Mesothelial cell of epicardium (in vitro differentiated cells): ENCODE data around the gene SLC10A4. TPM values are rescaled to one million over a fixed set of nuclear protein-coding genes. Genes with fewer than 3 reads are reported as not detected.
A peak's percentile ranks its signal among the peaks of the same experiment; 100 is the strongest.

Experiments
- DNase-seq, 2 experiments: peaks; one replicate each; pipeline ENCODE4 v3.0.0; 2021; ENCODE audit warnings: low spot score in 2 of 2; ENCODE audit not compliant: unreplicated experiment in 2 of 2
- H3K27ac Mint-ChIP-seq: 2 replicates; pipeline ENCODE4 v1.8.0; 2021; ENCODE audit warnings: mixed read lengths
- H3K27me3 Mint-ChIP-seq: 2 replicates; pipeline ENCODE4 v1.8.0; 2021; ENCODE audit warnings: low read depth, mixed read lengths
- H3K36me3 Mint-ChIP-seq: 2 replicates; pipeline ENCODE4 v1.8.0; 2021; ENCODE audit warnings: mixed read lengths
- H3K4me1 Mint-ChIP-seq: 2 replicates; pipeline ENCODE4 v1.8.0; 2021; ENCODE audit warnings: mixed read lengths
- H3K4me3 Mint-ChIP-seq: 2 replicates; pipeline ENCODE4 v1.8.0; 2021; ENCODE audit warnings: mild to moderate bottlenecking, moderate library complexity, mixed read lengths
- H3K9me3 Mint-ChIP-seq: 2 replicates; pipeline ENCODE4 v1.8.0; 2021; ENCODE audit warnings: mixed read lengths
- CTCF ChIP-seq: fragments of 200-600 bp; sonication (generic); IDR thresholded peaks from one replicate; pipeline ENCODE4 v1.5.0; 2021; ENCODE audit warnings: antibody characterized with exemption; ENCODE audit not compliant: unreplicated experiment
- total RNA-seq: library from RNA; stranded (reverse); gene quantifications from 3 replicates; pipeline ENCODE4 v1.2.1, GENCODE V29; 2021

Gene SLC10A4
- total RNA-seq, 1 donor from 2014 or later: 11.2 TPM

GRCh38 chr4:48498895-48499294 lies 15.8 kb downstream of the SLC10A4 start:
- TF ChIP-seq CTCF: no peak
- no peaks in the 10 kb centered on the region for H3K27me3 Mint-ChIP-seq
- H3K4me1 Mint-ChIP-seq: peaks cover 32% of the 10 kb centered on the region
- no peaks in the 10 kb centered on the region for H3K9me3 Mint-ChIP-seq
- H3K4me3 Mint-ChIP-seq: no peak overlapping the region
- peaks cover 16% of the 10 kb centered on the region for H3K36me3 Mint-ChIP-seq
- DNase-seq: no peak
- H3K27ac Mint-ChIP-seq: peak overlapping the region; percentile 73

- Mint-ChIP-seq H3K27ac (peak overlapping the region; percentile 73), H3K36me3 (peaks cover 11% of the 10 kb centered on the region)
- no peak for TF ChIP-seq CTCF
These were observed 16.5 kb downstream of the SLC10A4 start for GRCh38 chr4:48499551-48500066.

GRCh38 chr4:48503233-48504025 lies 20.3 kb downstream of the SLC10A4 start:
- H3K36me3 Mint-ChIP-seq: peaks cover 9% of the 10 kb centered on the region
- no peak for TF ChIP-seq CTCF
- H3K27me3 Mint-ChIP-seq: no peaks in the 10 kb centered on the region
- H3K4me3 Mint-ChIP-seq: no peak overlapping the region
- no peaks in the 10 kb centered on the region for H3K9me3 Mint-ChIP-seq
- H3K4me1 Mint-ChIP-seq: peaks cover 60% of the 10 kb centered on the region
- H3K27ac Mint-ChIP-seq: peak overlapping the region; percentile 80
- no peak for DNase-seq

More at GRCh38 chr4:48499551-48500066, 16.5 kb downstream of the SLC10A4 start:
- Mint-ChIP-seq H3K9me3 (no peaks in the 10 kb centered on the region), H3K4me3 (no peak overlapping the region), H3K27me3 (no peaks in the 10 kb centered on the region), H3K4me1 (peaks cover 38% of the 10 kb centered on the region)
- DNase-seq: no peak

GRCh38 chr4:48504026-48504330 lies 20.8 kb downstream of the SLC10A4 start:
- TF ChIP-seq CTCF: no peak
- Mint-ChIP-seq H3K36me3 (peaks cover 12% of the 10 kb centered on the region), H3K4me3 (no peak overlapping the region), H3K27me3 (no peaks in the 10 kb centered on the region), H3K4me1 (peaks cover 61% of the 10 kb centered on the region), H3K27ac (peak overlapping the region; percentile 80), H3K9me3 (no peaks in the 10 kb centered on the region)
- no peak for DNase-seq

- H3K4me3 Mint-ChIP-seq: no peak overlapping the region
- TF ChIP-seq CTCF: no peak
- no peaks in the 10 kb centered on the region for H3K27me3 Mint-ChIP-seq
- H3K9me3 Mint-ChIP-seq: no peaks in the 10 kb centered on the region
- H3K4me1 Mint-ChIP-seq: peaks cover 60% of the 10 kb centered on the region
- peak overlapping the region; percentile 78 for H3K27ac Mint-ChIP-seq
- H3K36me3 Mint-ChIP-seq: peaks cover 11% of the 10 kb centered on the region
- no peak for DNase-seq
These were observed 21.2 kb downstream of the SLC10A4 start for GRCh38 chr4:48504352-48504751.
